HCT116 (cell line): ENCODE data around the gene TNIP1. TPM values are rescaled to one million over a fixed set of nuclear protein-coding genes. Genes with fewer than 3 reads are reported as not detected.
A peak's percentile ranks its signal among the peaks of the same experiment; 100 is the strongest.

ENCODE experiments used
- ATAC-seq: fragments of 200-7000 bp; cut with Tn5 transposase; 2 replicates; pipeline ENCODE4 v1.9.1; 2020; ENCODE audit warnings: mild to moderate bottlenecking, moderate library complexity
- Bru-seq: library from RNA; stranded (reverse); fragments of 400-500 nt; gene quantifications from one replicate; lab custom pipeline; 2021; lab: Mats Ljungman, UMichigan
- BruChase-seq, 2 experiments: library from RNA; stranded (reverse); fragments of 400-500 nt; gene quantifications; one replicate each; lab custom pipeline; 2021; lab: Mats Ljungman, UMichigan
- BruUV-seq: library from RNA; stranded (reverse); fragments of 400-500 nt; replicated peaks from 2 replicates; lab custom pipeline; 2021; lab: Mats Ljungman, UMichigan
- CTCF ChIA-PET: fragments of 300-600 bp; sonication (Branson Sonifier 250); formaldehyde crosslinking; loops from one replicate; lab custom pipeline; 2021; ENCODE audit warnings: antibody characterized with exemption; lab: Charles Lee
- POLR2A ChIA-PET: fragments of 300-600, 350-600 bp; sonication (Branson Sonifier 250); formaldehyde crosslinking; loops from one replicate; lab custom pipeline; 2021; ENCODE audit warnings: antibody characterized with exemption; lab: Charles Lee
- RAD21 ChIA-PET, 2 experiments: fragments of 300-600 bp; sonication (Branson Sonifier 250); formaldehyde crosslinking; loops; one replicate each; lab custom pipeline; 2023; ENCODE audit warnings: low total read pairs in 2 of 2; ENCODE audit not compliant: uncharacterized antibody in 2 of 2, unreplicated experiment in 2 of 2, low non-redundant PET in 1 of 2; lab: Charles Lee
- DNase-seq: peaks from one replicate; pipeline ENCODE4 v3.0.0-alpha.2; 2010; ENCODE audit warnings: low read depth, low spot score
- H2AFZ ChIP-seq: fragments of 200-600 bp; shearing (Covaris generic), sonication (generic); 2 replicates; pipeline ENCODE4 v1.6.1; 2017; ENCODE audit warnings: low read depth, mixed run types, mixed read lengths, antibody characterized with exemption, low read length; ENCODE audit not compliant: poor library complexity, severe bottlenecking
- H3K27ac ChIP-seq: 2 replicates; pipeline ENCODE4 v1.5.1; 2012; ENCODE audit warnings: low read depth, low read length
- H3K27me3 ChIP-seq: fragments of 200-600 bp; sonication (generic); 2 replicates; pipeline ENCODE4 v1.6.1; 2016; ENCODE audit warnings: mixed run types, low read length, mixed read lengths; ENCODE audit not compliant: insufficient read depth
- H3K36me3 ChIP-seq, 2 experiments: fragments of 200-500 bp in 1 of 2; fragments of 200-600 bp in 1 of 2; sonication (Bioruptor generic) in 1 of 2; sonication (generic) in 1 of 2; 2 replicates each; pipeline versions ENCODE4 v1.5.1 to v1.6.1; 2014 to 2016; ENCODE audit warnings: low read length in 2 of 2, inconsistent platforms in 1 of 2, mixed read lengths in 1 of 2, mixed run types in 1 of 2; ENCODE audit not compliant: insufficient read depth in 2 of 2, control insufficient read depth in 1 of 2
- H3K4me1 ChIP-seq, 2 experiments: fragments of 200-600 bp in 1 of 2; sonication (generic) in 1 of 2; 2 replicates each; pipeline versions ENCODE4 v1.5.1 to v1.6.1; 2012 to 2017; ENCODE audit warnings: low read length in 2 of 2, inconsistent platforms in 1 of 2, mild to moderate bottlenecking in 1 of 2, mixed read lengths in 1 of 2, mixed run types in 1 of 2, moderate library complexity in 1 of 2; ENCODE audit not compliant: insufficient read depth in 2 of 2, control insufficient read depth in 1 of 2
- H3K4me2 ChIP-seq: fragments of 200-600 bp; sonication (generic); 2 replicates; pipeline ENCODE4 v1.6.1; 2017; ENCODE audit warnings: mixed run types, low read length, mixed read lengths
- H3K4me3 ChIP-seq, 2 experiments: fragments of 200-600 bp in 1 of 2; sonication (generic) in 1 of 2; replicated peaks in 1 of 2; 2 replicates each; pipeline ENCODE4 v1.5.1; 2011 to 2016; ENCODE audit warnings: low read length in 2 of 2, control low read depth in 1 of 2, low read depth in 1 of 2, mild to moderate bottlenecking in 1 of 2, mixed read lengths in 1 of 2, mixed run types in 1 of 2
- H3K79me2 ChIP-seq: fragments of 200-600 bp; sonication (generic); 2 replicates; pipeline ENCODE4 v1.6.1; 2017; ENCODE audit warnings: mild to moderate bottlenecking, mixed run types, low read length, moderate library complexity, mixed read lengths; ENCODE audit not compliant: insufficient read depth
- H3K9ac ChIP-seq: fragments of 200-600 bp; sonication (generic); 2 replicates; pipeline ENCODE4 v1.6.1; 2016; ENCODE audit warnings: low read length, mixed read lengths
- H3K9me2 ChIP-seq: fragments of 200-600 bp; sonication (generic), shearing (Covaris generic); 2 replicates; pipeline ENCODE4 v1.6.1; 2017; ENCODE audit warnings: mixed run types, mild to moderate bottlenecking, moderate library complexity; ENCODE audit not compliant: insufficient read depth
- H3K9me3 ChIP-seq, 2 experiments: fragments of 200-500 bp in 1 of 2; fragments of 200-600 bp in 1 of 2; sonication (Bioruptor generic) in 1 of 2; sonication (generic) in 1 of 2; 2 replicates each; pipeline ENCODE4 v1.6.1; 2014 to 2017; ENCODE audit warnings: low read length in 2 of 2, mixed read lengths in 2 of 2, inconsistent platforms in 1 of 2, low read depth in 1 of 2, mild to moderate bottlenecking in 1 of 2, mixed run types in 1 of 2, moderate library complexity in 1 of 2; ENCODE audit not compliant: control insufficient read depth in 1 of 2, insufficient read depth in 1 of 2
- H4K20me1 ChIP-seq: fragments of 200-600 bp; sonication (generic), shearing (Covaris generic); 2 replicates; pipeline ENCODE4 v1.6.1; 2017; ENCODE audit warnings: mixed run types, mild to moderate bottlenecking, moderate library complexity; ENCODE audit not compliant: insufficient read depth
- JUND ChIP-seq: IDR thresholded peaks from 2 replicates; pipeline ENCODE4 v1.6.1; 2012
- POLR2AphosphoS5 ChIP-seq: IDR thresholded peaks from 2 replicates; pipeline ENCODE4 v1.6.1; 2011; ENCODE audit warnings: mild to moderate bottlenecking, low read depth, low read length, moderate library complexity
- SIN3A ChIP-seq: IDR thresholded peaks from 2 replicates; pipeline ENCODE4 v1.6.1; 2012; ENCODE audit warnings: low read depth
- ZBTB33 ChIP-seq: IDR thresholded peaks from 2 replicates; pipeline ENCODE4 v1.6.1; 2011; ENCODE audit warnings: mild to moderate bottlenecking, low read length, moderate library complexity; ENCODE audit not compliant: insufficient replicate concordance; ENCODE audit errors: extremely low read depth
- ZFX ChIP-seq: fragments of 450-650 bp; IDR thresholded peaks from 2 replicates; pipeline ENCODE4 v1.6.1; 2017
- intact Hi-C: fragments of 100-400 bp; cut with micrococcal nuclease; formaldehyde crosslinking; loops from 2 replicates; pipeline ENCODE4 v1.10.0; 2022
- long read RNA-seq: library from polyadenylated mRNA; unstranded; transcript quantifications from one replicate; pipeline ENCODE4 v2.0.0, GENCODE V29; 2021; ENCODE audit not compliant: unreplicated experiment
- polyA plus RNA-seq: library from polyadenylated mRNA; unstranded; fragments of >200 nt; gene quantifications from 2 replicates; pipeline ENCODE4 v1.2.1, GENCODE V29; 2012; ENCODE audit warnings: missing spikeins
- total RNA-seq: library from RNA; stranded (reverse); gene quantifications from one replicate; pipeline ENCODE4 v1.2.1, GENCODE V29; 2021; ENCODE audit not compliant: unreplicated experiment

Gene TNIP1, protein sequence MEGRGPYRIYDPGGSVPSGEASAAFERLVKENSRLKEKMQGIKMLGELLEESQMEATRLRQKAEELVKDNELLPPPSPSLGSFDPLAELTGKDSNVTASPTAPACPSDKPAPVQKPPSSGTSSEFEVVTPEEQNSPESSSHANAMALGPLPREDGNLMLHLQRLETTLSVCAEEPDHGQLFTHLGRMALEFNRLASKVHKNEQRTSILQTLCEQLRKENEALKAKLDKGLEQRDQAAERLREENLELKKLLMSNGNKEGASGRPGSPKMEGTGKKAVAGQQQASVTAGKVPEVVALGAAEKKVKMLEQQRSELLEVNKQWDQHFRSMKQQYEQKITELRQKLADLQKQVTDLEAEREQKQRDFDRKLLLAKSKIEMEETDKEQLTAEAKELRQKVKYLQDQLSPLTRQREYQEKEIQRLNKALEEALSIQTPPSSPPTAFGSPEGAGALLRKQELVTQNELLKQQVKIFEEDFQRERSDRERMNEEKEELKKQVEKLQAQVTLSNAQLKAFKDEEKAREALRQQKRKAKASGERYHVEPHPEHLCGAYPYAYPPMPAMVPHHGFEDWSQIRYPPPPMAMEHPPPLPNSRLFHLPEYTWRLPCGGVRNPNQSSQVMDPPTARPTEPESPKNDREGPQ
- total RNA-seq, result 46.0 TPM
- 58.7 and 63.9 TPM in 2 replicates for polyA plus RNA-seq
- Bru-seq, nascent RNA, result percentile 61 among the genes with signal in this experiment
- BruChase-seq, experiment 1, labeled RNA remaining after a 6-hour chase, result percentile 54 among the genes with signal in this experiment
- percentile 55 among the genes with signal in this experiment for BruChase-seq, experiment 2, labeled RNA remaining after a 2-hour chase
- long read RNA-seq, transcript TNIP1-211 (18 exons, 2,274 nt), result major isoform, 21 of 44 reads
- long read RNA-seq, transcript TNIP1-205 (18 exons, 2,200 nt), result minor isoform, 5 of 44 reads
- long read RNA-seq, partial matches to known transcripts, result 9 of 44 reads
- long read RNA-seq, other reads (novel, unspliced or antisense), result 4 of 44 reads

GRCh38 chr5:151080613-151081430 lies at the start of gene TNIP1:
Gene TNIP1, minus strand, starts transcription at chr5:151081034. Its CDS starts 15,939 bp downstream, at chr5:151065095.
- DNase-seq, result peak; percentile 58
- Histone ChIP-seq H2AFZ (peak within 1 kb of the TSS; percentile 76), H3K79me2 (peaks cover 21% of the 10 kb centered on the region; the same call in 1 of the 2 replicates), H3K9me2 (no peaks in the 10 kb centered on the region), H3K27me3 (no peaks in the 10 kb centered on the region), H4K20me1 (no peaks in the 10 kb centered on the region), H3K27ac (peak within 1 kb of the TSS; percentile 94), H3K36me3 (no peaks in the 10 kb centered on the region), H3K9ac (peak within 1 kb of the TSS; percentile 85), H3K9me3 (no peaks in the 10 kb centered on the region), H3K4me3 (peak within 1 kb of the TSS; percentile 78 to 86), H3K4me1 (peaks cover 16 to 48% of the 10 kb centered on the region in 2 experiments), H3K4me2 (peak within 1 kb of the TSS; percentile 97)
- TF ChIP-seq SIN3A (no peak), ZBTB33 (peak; percentile 42), JUND (no peak), POLR2AphosphoS5 (peak; percentile 67), ZFX (peak; percentile 92)
- intact Hi-C loops, result no loop called here
- BruUV-seq, result no TSS peak
- ATAC-seq, result peak; percentile 95
- ChIA-PET RAD21 (no interaction called here), CTCF (interaction anchor here (1.0 to 1.2 kb wide), 2 partner anchors 10 to 29 kb away, joined by 4 read pairs; no protein-coding TSS in a partner anchor), POLR2A (interaction anchor here (1.3 to 1.7 kb wide), 2 partner anchors 9 to 37 kb away, joined by 4 read pairs; no protein-coding TSS in a partner anchor)
